OCI-LY7 (cell line): Measurements from ENCODE around the gene C1orf35. TPM values are rescaled to one million over a fixed set of nuclear protein-coding genes. Genes with fewer than 3 reads are reported as not detected.

Source experiments
- BruUV-seq: library from RNA; stranded (reverse); fragments of 400-500 nt; replicated peaks from 2 replicates; lab custom pipeline; 2021; lab: Mats Ljungman, UMichigan
- CTCF ChIA-PET: fragments of 300-600 bp; sonication (Branson Sonifier 250); formaldehyde crosslinking; loops from one replicate; lab custom pipeline; 2022; ENCODE audit warnings: antibody characterized with exemption; ENCODE audit not compliant: unreplicated experiment; lab: Charles Lee
- POLR2A ChIA-PET: fragments of 300-600 bp; sonication (Branson Sonifier 250); formaldehyde crosslinking; loops from one replicate; lab custom pipeline; 2022; ENCODE audit warnings: antibody characterized with exemption; lab: Charles Lee
- DNase-seq: peaks from one replicate; pipeline ENCODE4 v3.0.0-alpha.2; 2015; ENCODE audit warnings: low spot score
- H2AFZ ChIP-seq: fragments of 200-600 bp; sonication (generic), shearing (Covaris generic); 2 replicates; pipeline ENCODE4 v1.6.1; 2014; ENCODE audit warnings: mild to moderate bottlenecking, antibody characterized with exemption, low read length, moderate library complexity
- H3K27ac ChIP-seq: fragments of 200-600 bp; sonication (generic); 2 replicates; pipeline ENCODE4 v1.5.1; 2014; ENCODE audit warnings: mixed run types, low read depth, mild to moderate bottlenecking, moderate library complexity, low read length, inconsistent platforms; ENCODE audit not compliant: poor library complexity, severe bottlenecking
- H3K36me3 ChIP-seq: fragments of 200-600 bp; sonication (generic); 2 replicates; pipeline ENCODE4 v1.6.1; 2014; ENCODE audit warnings: mild to moderate bottlenecking, antibody characterized with exemption, low read length, moderate library complexity, mixed read lengths; ENCODE audit not compliant: insufficient read depth
- H3K4me1 ChIP-seq: fragments of 200-600 bp; sonication (generic); 2 replicates; pipeline ENCODE4 v1.5.1; 2014; ENCODE audit warnings: mild to moderate bottlenecking, low read length; ENCODE audit not compliant: insufficient read depth, poor library complexity, severe bottlenecking
- H3K4me2 ChIP-seq: fragments of 200-600 bp; sonication (generic); 2 replicates; pipeline ENCODE4 v1.6.1; 2014; ENCODE audit warnings: mild to moderate bottlenecking, low read length
- H3K4me3 ChIP-seq: fragments of 200-600 bp; sonication (generic); 2 replicates; pipeline ENCODE4 v1.5.1; 2014; ENCODE audit warnings: mild to moderate bottlenecking, low read depth, low read length; ENCODE audit not compliant: poor library complexity, severe bottlenecking
- H3K79me2 ChIP-seq: fragments of 200-600 bp; sonication (generic); 2 replicates; pipeline ENCODE4 v1.6.1; 2016; ENCODE audit warnings: low read depth, mild to moderate bottlenecking, low read length, moderate library complexity, mixed read lengths; ENCODE audit not compliant: insufficient read depth
- H3K9me2 ChIP-seq: fragments of 200-600 bp; sonication (generic); 2 replicates; pipeline ENCODE4 v1.6.1; 2016; ENCODE audit warnings: mild to moderate bottlenecking, low read length, mixed read lengths; ENCODE audit not compliant: insufficient read depth
- H3K9me3 ChIP-seq: fragments of 200-600 bp; sonication (generic); 2 replicates; pipeline ENCODE4 v1.6.1; 2014; ENCODE audit warnings: mild to moderate bottlenecking, mixed run types, low read length, mixed read lengths
- H4K20me1 ChIP-seq: fragments of 200-600 bp; sonication (generic); 2 replicates; pipeline ENCODE4 v1.6.1; 2014; ENCODE audit warnings: mild to moderate bottlenecking, antibody characterized with exemption, low read length, moderate library complexity, mixed read lengths; ENCODE audit not compliant: insufficient read depth
- EZH2phosphoT487 ChIP-seq: fragments of 200-600 bp; sonication (generic); IDR thresholded peaks from 2 replicates; pipeline ENCODE4 v1.6.1; 2018; ENCODE audit warnings: low read depth, borderline replicate concordance, mild to moderate bottlenecking, mixed run types, antibody characterized with exemption, low read length, moderate library complexity, mixed read lengths
- intact Hi-C: fragments of 100-400 bp; cut with micrococcal nuclease; formaldehyde crosslinking; loops from one replicate; pipeline ENCODE4 v1.10.0; 2022; ENCODE audit not compliant: unreplicated experiment
- total RNA-seq, 2 experiments: library from RNA; depleted of rRNA in 1 of 2; stranded (reverse); fragments of >200 nt in 1 of 2; shearing (Covaris generic) in 1 of 2; gene quantifications; 2 replicates each; pipeline ENCODE4 v1.2.3, GENCODE V29; 2014 to 2022
- TF ChIP-seq, protein P1 (sequence below): fragments of 200-600 bp; sonication (generic); conservative IDR thresholded peaks from 2 replicates; pipeline ENCODE4 v1.5.1; 2014; ENCODE audit warnings: mild to moderate bottlenecking, antibody characterized with exemption, low read length, moderate library complexity, mixed read lengths

Gene C1orf35
- total RNA-seq, 2 experiments from 2014 or later: 30.7 to 33.3 TPM

DNA sequence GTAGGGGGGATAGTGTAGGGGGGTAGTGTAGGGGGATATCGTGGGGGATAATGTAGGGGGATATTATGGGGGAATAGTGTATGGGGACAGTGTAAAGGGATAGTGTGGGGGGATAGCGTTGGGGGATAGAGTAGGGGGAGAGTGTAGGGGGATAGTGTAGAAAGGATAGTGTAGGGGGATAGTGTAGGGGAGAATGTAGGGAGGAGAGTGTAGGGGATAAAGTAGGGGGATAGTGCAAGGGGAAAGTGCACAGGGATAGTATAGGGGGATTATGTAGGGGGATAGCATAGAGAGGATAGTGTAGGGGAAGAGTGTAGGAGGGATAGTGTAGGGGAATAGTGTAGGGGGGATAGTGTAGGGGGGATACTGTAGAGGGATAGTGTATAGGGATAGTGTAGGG, 33.0 kb downstream of the C1orf35 start:
- H4K20me1 ChIP-seq: no peaks in the 10 kb centered on the region
- H3K79me2 ChIP-seq: no peaks in the 10 kb centered on the region
- no peaks in the 10 kb centered on the region for H3K4me1 ChIP-seq
- H3K9me2 ChIP-seq: no peaks in the 10 kb centered on the region
- BruUV-seq: no TSS peak
- CTCF ChIA-PET: no interaction called here
- DNase-seq: no peak
- H3K36me3 ChIP-seq: no peaks in the 10 kb centered on the region
- intact Hi-C loops: no loop called here
- H3K4me2 ChIP-seq: no peak overlapping the region
- H2AFZ ChIP-seq: no peak overlapping the region
- POLR2A ChIA-PET: no interaction called here
- H3K27ac ChIP-seq: no peak overlapping the region
- TF ChIP-seq, protein P1, sequence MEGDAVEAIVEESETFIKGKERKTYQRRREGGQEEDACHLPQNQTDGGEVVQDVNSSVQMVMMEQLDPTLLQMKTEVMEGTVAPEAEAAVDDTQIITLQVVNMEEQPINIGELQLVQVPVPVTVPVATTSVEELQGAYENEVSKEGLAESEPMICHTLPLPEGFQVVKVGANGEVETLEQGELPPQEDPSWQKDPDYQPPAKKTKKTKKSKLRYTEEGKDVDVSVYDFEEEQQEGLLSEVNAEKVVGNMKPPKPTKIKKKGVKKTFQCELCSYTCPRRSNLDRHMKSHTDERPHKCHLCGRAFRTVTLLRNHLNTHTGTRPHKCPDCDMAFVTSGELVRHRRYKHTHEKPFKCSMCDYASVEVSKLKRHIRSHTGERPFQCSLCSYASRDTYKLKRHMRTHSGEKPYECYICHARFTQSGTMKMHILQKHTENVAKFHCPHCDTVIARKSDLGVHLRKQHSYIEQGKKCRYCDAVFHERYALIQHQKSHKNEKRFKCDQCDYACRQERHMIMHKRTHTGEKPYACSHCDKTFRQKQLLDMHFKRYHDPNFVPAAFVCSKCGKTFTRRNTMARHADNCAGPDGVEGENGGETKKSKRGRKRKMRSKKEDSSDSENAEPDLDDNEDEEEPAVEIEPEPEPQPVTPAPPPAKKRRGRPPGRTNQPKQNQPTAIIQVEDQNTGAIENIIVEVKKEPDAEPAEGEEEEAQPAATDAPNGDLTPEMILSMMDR: no peak
- TF ChIP-seq EZH2phosphoT487: no peak
- H3K9me3 ChIP-seq: no peaks in the 10 kb centered on the region
- no peak overlapping the region for H3K4me3 ChIP-seq

DNA sequence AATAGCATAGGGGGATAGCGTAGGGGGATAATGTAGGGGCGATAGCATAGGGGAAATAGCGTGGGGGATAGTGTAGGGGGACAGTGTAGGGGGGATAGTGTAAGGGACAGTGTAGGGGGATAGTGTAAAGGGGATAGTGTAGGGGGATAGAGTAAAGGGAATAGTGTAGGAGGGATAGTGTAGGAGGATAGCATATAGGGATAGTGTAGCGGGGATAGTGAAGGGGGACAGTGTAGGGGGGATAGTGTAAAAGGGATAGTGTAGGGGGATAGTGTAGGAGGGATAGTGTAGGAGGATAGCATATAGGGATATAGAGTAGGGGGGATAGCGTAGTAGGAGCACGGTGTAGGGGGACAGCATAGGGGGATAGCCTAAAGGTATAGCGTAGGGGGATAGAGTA, 34.8 kb downstream of the C1orf35 start:
- Histone ChIP-seq H2AFZ (no peak overlapping the region), H3K36me3 (no peaks in the 10 kb centered on the region), H3K4me1 (no peaks in the 10 kb centered on the region), H3K27ac (no peak overlapping the region), H3K4me3 (no peak overlapping the region), H3K9me3 (no peaks in the 10 kb centered on the region), H3K4me2 (no peak overlapping the region), H3K79me2 (no peaks in the 10 kb centered on the region), H3K9me2 (no peaks in the 10 kb centered on the region), H4K20me1 (no peaks in the 10 kb centered on the region)
- BruUV-seq: no TSS peak
- DNase-seq: no peak
- no peak for TF ChIP-seq EZH2phosphoT487
- TF ChIP-seq, protein P1: no peak
- CTCF ChIA-PET: no interaction called here
- intact Hi-C loops: no loop called here
- POLR2A ChIA-PET: no interaction called here

DNA sequence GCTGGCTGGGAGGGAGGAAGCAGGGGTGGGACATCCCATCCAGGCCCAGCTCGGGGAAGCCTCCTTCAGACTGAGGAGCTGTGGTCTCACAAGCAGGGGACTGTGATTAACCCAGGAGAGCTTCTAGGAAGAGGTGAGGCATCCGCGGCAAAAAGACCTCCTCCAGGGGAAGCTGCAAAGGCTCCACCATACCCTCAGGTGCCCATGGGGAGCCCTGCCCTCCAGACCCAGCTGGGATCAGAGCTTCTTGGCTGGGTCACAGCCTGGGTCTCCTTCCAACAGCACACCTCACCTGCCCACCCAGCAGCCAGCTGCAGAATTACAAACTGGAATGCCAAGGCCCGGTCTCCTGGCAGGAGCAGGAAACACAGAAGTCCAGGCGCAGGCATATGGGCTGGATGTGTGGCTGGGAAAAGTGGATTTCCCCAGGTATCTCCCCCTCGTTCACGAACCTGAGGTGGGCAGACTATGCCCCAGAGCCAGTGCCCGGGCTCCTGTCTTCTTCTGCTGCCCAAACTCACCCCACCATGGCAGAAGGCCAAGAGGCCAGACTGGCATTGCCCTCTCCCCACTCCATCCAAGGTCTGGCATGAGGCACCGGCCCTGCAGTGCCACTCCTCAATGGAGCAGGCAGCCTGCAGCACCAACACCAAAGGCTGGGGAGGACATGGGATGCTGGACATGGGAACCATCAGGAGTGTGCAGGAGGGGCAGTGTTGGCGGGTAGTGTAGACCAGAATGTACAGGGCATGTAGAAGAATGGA, 36.1 kb downstream of the C1orf35 start:
- Histone ChIP-seq H3K4me1 (no peaks in the 10 kb centered on the region), H3K36me3 (no peaks in the 10 kb centered on the region), H4K20me1 (no peaks in the 10 kb centered on the region), H3K9me3 (no peaks in the 10 kb centered on the region), H3K79me2 (no peaks in the 10 kb centered on the region), H2AFZ (no peak overlapping the region), H3K9me2 (no peaks in the 10 kb centered on the region), H3K4me3 (no peak overlapping the region), H3K4me2 (no peak overlapping the region), H3K27ac (no peak overlapping the region)
- intact Hi-C loops: no loop called here
- no peak for DNase-seq
- no TSS peak for BruUV-seq
- no peak for TF ChIP-seq EZH2phosphoT487
- TF ChIP-seq, protein P1: no peak
- ChIA-PET POLR2A (interaction anchor here (0.6 to 0.7 kb wide), 2 partner anchors 12 to 24 kb away, joined by 3 to 6 read pairs; no protein-coding TSS in a partner anchor), CTCF (no interaction called here)
